ENCODE measurements around the gene ERV3-1.
"Not testable (repeated sequence)": the region's sequence is repeated elsewhere in the genome, so short reads cannot be mapped to it uniquely, and the experiment has no call there.

- TF ChIP-seq CTCF, POLR2A (IDR thresholded peaks at IDR 0.05): not testable (repeated sequence)
Measured at GRCh38 chr7:65036526-65036925, 30.0 kb upstream of the ERV3-1 start.
